ENCODE data around the gene UBE2J2. TPM values are rescaled to one million over a fixed set of nuclear protein-coding genes. Genes with fewer than 3 reads are reported as not detected.

Gene UBE2J2
- total and polyA plus RNA-seq, 2 of the 8 experiments (the other 6 are each of a cell fraction or from before 2014, with no cell fraction given), result 33.6 to 67.9 TPM

- no peaks in the 10 kb centered on the region for H3K23me2 ChIP-seq (ENCODE audit: low read depth, low read length)
- H3K4me1 ChIP-seq (replicated peaks in 1 of 4; ENCODE audit: control insufficient read depth in 3 of 4, insufficient read depth in 4 of 4, low read length in 3 of 4), result peaks cover 0 to 4% (median 0%) of the 10 kb centered on the region in 4 experiments; a peak in 1 of 7 replicates
- no peak overlapping the region for H2BK20ac ChIP-seq (ENCODE audit: low read length)
- H3K23ac ChIP-seq (ENCODE audit: insufficient read length), result no peak overlapping the region
- WGBS, 2 experiments (ENCODE audit: extremely low coverage in 1 of 2, insufficient coverage in 1 of 2, insufficient read length in 1 of 2, insufficient replicate concordance in 2 of 2, low coverage in 1 of 2, low lambda C conversion rate in 2 of 2, missing lambda C conversion rate in 1 of 2), result 97% methylated on average over 16 of the region's 31 CpGs; no CpG with 5 or more reads in 1 of the 2 experiments
- no peak for FAIRE-seq
- peaks cover 6 to 18% of the 10 kb centered on the region in 2 experiments for H4K20me1 ChIP-seq (replicated peaks in 1 of 2; ENCODE audit: control insufficient read depth in 1 of 2, insufficient read depth in 2 of 2, low read length in 2 of 2)
- H3K4me2 ChIP-seq (ENCODE audit: insufficient read depth in 1 of 2, low read depth in 2 of 2, low read length in 2 of 2), result no peak overlapping the region
- H2BK5ac ChIP-seq (ENCODE audit: low read depth, low read length), result no peak overlapping the region
- ChIA-PET CTCF (ENCODE audit: partially characterized antibody) (interaction anchor here (0.6 to 1.2 kb wide), 2 partner anchors 13 to 17 kb away, joined by 3 read pairs; no protein-coding TSS in a partner anchor), POLR2A (ENCODE audit: partially characterized antibody) (interaction anchor here (1.0 to 1.2 kb wide), 2 partner anchors 12 to 18 kb away, joined by 3 read pairs; no protein-coding TSS in a partner anchor)
- H2AFZ ChIP-seq (ENCODE audit: low read length), result no peak overlapping the region
- no peak overlapping the region for H3K56ac ChIP-seq (replicated peaks; ENCODE audit: insufficient read length, low read depth, low read length)
- no peak overlapping the region for H2BK120ac ChIP-seq (replicated peaks; ENCODE audit: low read depth, low read length)
- no peak overlapping the region for H3K18ac ChIP-seq (ENCODE audit: extremely low read depth, low read length)
- no peak overlapping the region for H3K27ac ChIP-seq (ENCODE audit: low read depth, low read length)
- H3K36me3 ChIP-seq (ENCODE audit: control insufficient read depth in 2 of 4, insufficient read depth in 4 of 4, low read length in 3 of 4), result peaks cover 0 to 7% (median 0%) of the 10 kb centered on the region in 4 experiments; a peak in 1 of 8 replicates
- H3K27me3 ChIP-seq (replicated peaks in 1 of 4; ENCODE audit: control insufficient read depth in 3 of 4, extremely low read depth in 1 of 4, insufficient read depth in 3 of 4, low read length in 3 of 4), result no peaks in the 10 kb centered on the region; a peak in 1 of 7 replicates
- no peaks in the 10 kb centered on the region for H3K79me1 ChIP-seq (ENCODE audit: low read depth, low read length)
- no peak overlapping the region for H2BK15ac ChIP-seq (ENCODE audit: low read length)
- H4K91ac ChIP-seq (replicated peaks; ENCODE audit: insufficient read length, low read length), result no peak overlapping the region
- no peak for DNase-seq (ENCODE audit: low read depth in 1 of 2, low spot score in 2 of 2)
- no peaks in the 10 kb centered on the region for H3K9me3 ChIP-seq (ENCODE audit: insufficient read depth in 2 of 2, low read depth in 1 of 2, low read length in 1 of 2)
- H3K9ac ChIP-seq (replicated peaks in 1 of 4; ENCODE audit: extremely low read depth in 1 of 4, low read depth in 3 of 4, low read length in 3 of 4), result no peak overlapping the region
- no peak overlapping the region for H3K4ac ChIP-seq (replicated peaks; ENCODE audit: insufficient read length, low read depth, low read length)
- no peak overlapping the region for H3K14ac ChIP-seq (ENCODE audit: insufficient read length)
- H3K4me3 ChIP-seq (ENCODE audit: extremely low read depth in 1 of 4, insufficient read depth in 2 of 4, low read depth in 3 of 4, low read length in 4 of 4), result no peak overlapping the region
- H4K8ac ChIP-seq (ENCODE audit: extremely low read depth, insufficient read depth, low read length), result no peak overlapping the region
- H4K5ac ChIP-seq (ENCODE audit: insufficient read length, low read depth, low read length), result no peak overlapping the region
- no peaks in the 10 kb centered on the region for H3K79me2 ChIP-seq (ENCODE audit: control insufficient read depth in 1 of 2, insufficient read depth in 2 of 2, low read length in 2 of 2)
- no peak overlapping the region for H2BK12ac ChIP-seq (ENCODE audit: low read depth, low read length)
- no peak overlapping the region for H2AK5ac ChIP-seq (ENCODE audit: low read depth, low read length)
- TF ChIP-seq, protein P1, sequence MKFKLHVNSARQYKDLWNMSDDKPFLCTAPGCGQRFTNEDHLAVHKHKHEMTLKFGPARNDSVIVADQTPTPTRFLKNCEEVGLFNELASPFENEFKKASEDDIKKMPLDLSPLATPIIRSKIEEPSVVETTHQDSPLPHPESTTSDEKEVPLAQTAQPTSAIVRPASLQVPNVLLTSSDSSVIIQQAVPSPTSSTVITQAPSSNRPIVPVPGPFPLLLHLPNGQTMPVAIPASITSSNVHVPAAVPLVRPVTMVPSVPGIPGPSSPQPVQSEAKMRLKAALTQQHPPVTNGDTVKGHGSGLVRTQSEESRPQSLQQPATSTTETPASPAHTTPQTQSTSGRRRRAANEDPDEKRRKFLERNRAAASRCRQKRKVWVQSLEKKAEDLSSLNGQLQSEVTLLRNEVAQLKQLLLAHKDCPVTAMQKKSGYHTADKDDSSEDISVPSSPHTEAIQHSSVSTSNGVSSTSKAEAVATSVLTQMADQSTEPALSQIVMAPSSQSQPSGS (IDR thresholded peaks at IDR 0.05; ENCODE audit: low read length), result no peak
- no peak for TF ChIP-seq SIRT6 (IDR thresholded peaks at IDR 0.05; ENCODE audit: low read length)
These were observed 24.3 kb upstream of the UBE2J2 start for GRCh38 chr1:1297802-1298424.

Measured in H1 (cell line).